Measurements from ENCODE around the gene CLCN7. TPM values are rescaled to one million over a fixed set of nuclear protein-coding genes. Genes with fewer than 3 reads are reported as not detected.

CLCN7 gene
- total and polyA plus RNA-seq, 2 of the 8 experiments (the other 6 are each of a cell fraction or from before 2014, with no cell fraction given) = 38.6 to 81.5 TPM

GRCh38 chr16:1424028-1424427 is 50.8 kb downstream of the CLCN7 start (continued):
- TF ChIP-seq CTCF (IDR thresholded peaks at IDR 0.05; ENCODE audit: control extremely low read depth in 1 of 3, insufficient read depth in 1 of 3, low read depth in 1 of 3, low read length in 3 of 3) (no peak), POU5F1 (IDR thresholded peaks at IDR 0.05; ENCODE audit: low read depth, low read length) (no peak), CHD1 (IDR thresholded peaks at IDR 0.05; ENCODE audit: low read depth, low read length) (no peak), ASH2L (IDR thresholded peaks at IDR 0.05; ENCODE audit: low read length) (no peak)
